Muscle of back (tissue), 13 donors: ENCODE results near the gene SAP30. TPM values are rescaled to one million over a fixed set of nuclear protein-coding genes. Genes with fewer than 3 reads are reported as not detected.

ENCODE experiments used
- DNase-seq, 3 donors: peaks; one replicate each; pipeline versions ENCODE4 v3.0.0 to v3.0.0-alpha.2; 2013
- long read RNA-seq, 9 donors: transcript quantifications; one replicate each; lab custom pipeline, GENCODE V29; 2026
- polyA plus RNA-seq, 10 donors: library from polyadenylated mRNA; unstranded; fragments of 120-200 nt; gene quantifications; one replicate each; pipeline ENCODE4 v1.2.1, GENCODE V29; 2013; ENCODE audit not compliant: insufficient read length in 10 of 10

SAP30 gene
- 10 to 100 TPM in 7 of 10 donors, 1 to 10 TPM in 3; 9.8 to 12.1 (median 10.6) TPM for polyA plus RNA-seq
- long read RNA-seq, donor 1, transcript SAP30-201 (4 exons, 1,108 nt): major isoform, 10 of 10 reads
- long read RNA-seq, donor 1, partial matches to known transcripts: 0 of 10 reads
- long read RNA-seq, donor 1, other reads (novel, unspliced or antisense): 0 of 10 reads
- long read RNA-seq, donor 2, transcript SAP30-201 (4 exons, 1,108 nt): major isoform, 5 of 5 reads
- long read RNA-seq, donor 2, partial matches to known transcripts: 0 of 5 reads
- long read RNA-seq, donor 2, other reads (novel, unspliced or antisense): 0 of 5 reads
- long read RNA-seq, donor 3: 0 reads
- long read RNA-seq, donor 4, transcript SAP30-201 (4 exons, 1,108 nt): major isoform, 8 of 15 reads
- long read RNA-seq, donor 4, partial matches to known transcripts: 0 of 15 reads
- long read RNA-seq, donor 4, other reads (novel, unspliced or antisense): 7 of 15 reads
- long read RNA-seq, donor 5, transcript SAP30-201 (4 exons, 1,108 nt): major isoform, 10 of 10 reads
- long read RNA-seq, donor 5, partial matches to known transcripts: 0 of 10 reads
- long read RNA-seq, donor 5, other reads (novel, unspliced or antisense): 0 of 10 reads
- long read RNA-seq, donor 6, transcript SAP30-201 (4 exons, 1,108 nt): major isoform, 7 of 7 reads
- long read RNA-seq, donor 6, partial matches to known transcripts: 0 of 7 reads
- long read RNA-seq, donor 6, other reads (novel, unspliced or antisense): 0 of 7 reads
- long read RNA-seq, donor 7, transcript SAP30-201 (4 exons, 1,108 nt): major isoform, 7 of 7 reads
- long read RNA-seq, donor 7, partial matches to known transcripts: 0 of 7 reads
- long read RNA-seq, donor 7, other reads (novel, unspliced or antisense): 0 of 7 reads
- long read RNA-seq, donor 8, transcript SAP30-201 (4 exons, 1,108 nt): major isoform, 8 of 8 reads
- long read RNA-seq, donor 8, partial matches to known transcripts: 0 of 8 reads
- long read RNA-seq, donor 8, other reads (novel, unspliced or antisense): 0 of 8 reads
- long read RNA-seq, donor 9, partial matches to known transcripts: 0 of 2 reads
- long read RNA-seq, donor 9, other reads (novel, unspliced or antisense): 0 of 2 reads

DNA sequence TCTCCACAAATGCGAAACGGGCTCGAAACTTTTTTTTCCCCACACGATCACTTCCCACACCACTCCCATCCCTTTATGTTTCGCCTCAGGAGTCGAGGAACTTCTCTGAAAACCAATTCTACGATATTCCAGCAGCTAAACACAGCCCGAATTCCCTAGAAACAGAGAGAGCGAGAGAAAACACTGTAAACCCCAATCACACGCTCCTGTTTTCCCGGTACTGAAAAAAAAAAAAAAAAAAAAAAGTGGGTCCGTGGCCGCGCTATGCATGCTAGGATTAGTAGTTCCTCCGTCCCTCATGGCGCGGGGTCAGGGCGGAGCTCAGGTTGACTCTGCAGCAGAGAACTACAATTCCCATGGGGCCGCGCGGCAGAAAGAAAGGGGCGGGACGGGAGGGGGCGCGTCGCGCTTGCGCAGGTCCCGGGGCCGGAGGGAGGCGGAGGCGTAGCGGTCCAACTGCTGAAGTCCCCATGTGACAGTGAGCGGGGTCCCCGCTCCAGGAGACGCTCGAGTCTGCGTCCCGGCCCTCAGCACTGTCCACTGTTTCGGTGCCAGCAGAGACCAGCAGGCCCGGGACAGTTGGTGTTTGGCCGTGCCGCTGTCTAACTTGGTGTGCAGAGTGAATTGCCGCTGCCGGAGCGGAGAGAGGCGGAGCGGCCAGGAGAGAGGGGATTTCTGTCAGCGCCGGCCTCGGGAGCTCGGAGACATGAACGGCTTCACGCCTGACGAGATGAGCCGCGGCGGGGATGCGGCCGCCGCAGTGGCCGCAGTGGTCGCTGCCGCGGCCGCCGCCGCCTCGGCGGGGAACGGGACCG lies at the start of gene SAP30:
Gene SAP30, plus strand, starts transcription at position 478 of the 815 bp plus-strand sequence. Its CDS starts 229 bp downstream, at position 707.
- DNase-seq: peak; percentile 99 to 100 (median 100)

- no peak for DNase-seq
These were observed 45.6 kb upstream of the SAP30 start for GRCh38 chr4:173325007-173325736.

DNA sequence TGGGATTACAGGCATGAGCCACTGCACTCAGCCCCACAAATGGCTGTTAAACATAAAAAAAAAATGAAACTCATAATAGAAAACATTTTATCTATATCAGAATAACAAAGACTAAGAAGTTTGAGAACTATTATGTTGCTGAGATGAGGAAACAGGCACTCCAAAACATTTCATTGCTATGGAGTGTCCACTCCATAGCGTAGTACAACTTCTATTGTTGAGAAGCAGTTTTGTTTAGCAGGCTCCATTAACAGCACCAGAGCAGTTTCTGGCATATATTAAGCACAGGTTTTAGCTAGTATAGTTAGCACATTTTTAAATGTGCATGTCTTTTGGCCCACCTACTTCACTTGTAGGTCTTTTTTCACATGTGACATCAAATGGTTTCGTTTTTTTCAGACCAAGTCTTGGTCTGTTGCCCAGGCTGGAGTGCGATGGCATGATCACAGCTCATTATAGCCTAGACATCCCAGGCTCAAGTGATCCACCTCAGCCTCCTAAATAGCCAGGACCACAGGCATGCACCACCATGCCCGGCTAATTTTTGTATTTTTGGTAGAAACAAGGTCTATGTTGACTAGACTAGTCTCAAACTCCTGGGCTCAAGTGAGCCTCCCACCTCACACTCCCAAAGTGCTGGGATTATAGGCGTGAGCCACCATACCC lies 42.4 kb upstream of the SAP30 start:
- DNase-seq: no peak

DNA sequence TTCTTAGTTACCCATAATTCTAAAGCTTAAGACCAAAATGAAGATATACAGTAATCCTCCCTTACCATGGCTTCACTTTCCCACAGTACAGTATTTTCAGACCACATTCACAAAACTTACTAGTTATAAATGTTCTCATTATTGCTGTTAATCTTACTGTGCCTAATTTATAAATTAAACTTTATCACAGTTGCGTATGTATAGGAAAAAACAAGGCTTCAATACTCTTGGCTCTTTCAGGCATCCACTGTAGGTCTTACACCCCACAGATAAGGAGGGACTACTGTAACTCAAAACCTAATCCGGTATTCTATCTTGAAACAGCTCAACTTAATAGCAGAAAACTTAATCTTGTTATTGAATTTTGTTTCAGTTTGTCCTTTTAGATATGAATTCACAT lies 40.2 kb upstream of the SAP30 start:
- DNase-seq: no peak

DNA sequence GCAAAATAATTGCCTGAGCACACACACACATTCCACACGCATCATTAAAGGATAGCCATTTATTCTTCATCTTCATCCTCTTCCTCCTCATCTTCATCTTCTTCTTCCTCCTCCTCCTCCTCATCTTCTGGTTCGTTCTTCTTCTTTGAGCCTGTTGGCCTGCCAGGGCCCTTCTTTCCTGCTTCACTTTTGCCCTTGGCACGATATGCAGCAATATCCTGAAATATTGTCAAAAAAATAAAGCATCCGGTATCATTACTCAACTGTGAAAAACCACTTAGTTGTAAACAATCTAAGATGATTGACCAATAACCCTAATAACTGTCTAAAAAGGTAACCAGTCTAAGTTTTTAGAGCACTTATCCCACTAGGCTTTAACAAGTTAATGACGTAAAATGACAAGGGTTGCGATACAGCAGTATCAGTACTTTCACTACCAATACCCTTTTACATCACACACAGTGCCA lies 38.7 kb upstream of the SAP30 start:
- no peak for DNase-seq

- DNase-seq: peak in 1 of 3 donors; percentile 11
These were observed 37.6 kb upstream of the SAP30 start for GRCh38 chr4:173332963-173333657.

DNA sequence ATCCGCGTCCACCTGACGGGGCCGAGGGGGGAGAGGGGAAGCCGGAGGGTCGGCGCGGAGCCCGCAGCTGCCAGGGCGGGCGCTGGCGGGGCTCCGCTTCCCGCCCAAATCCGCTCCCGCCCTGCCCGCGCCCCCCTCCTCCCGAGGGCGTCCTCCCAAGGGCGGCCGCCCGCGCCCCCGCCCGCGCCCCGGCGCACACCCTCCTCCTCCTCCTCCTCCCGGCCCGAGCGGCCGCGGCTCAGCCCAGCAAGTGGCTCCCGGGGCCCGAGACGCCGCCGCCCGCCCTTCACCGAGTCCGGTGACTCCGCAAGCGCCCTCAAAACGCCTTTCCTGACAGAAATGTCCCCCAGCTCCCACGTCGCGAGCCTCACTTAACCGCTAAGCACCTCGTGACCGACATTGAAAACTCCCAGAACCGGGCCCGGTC lies 37.1 kb upstream of the SAP30 start:
- DNase-seq: peak; percentile 47 to 82 (median 58)

- peak; percentile 100 for DNase-seq
These were observed 36.5 kb upstream of the SAP30 start, which contains the start of gene HMGB2 for GRCh38 chr4:173334085-173334890. HMGB2 (minus strand) TSS chr4:173334358; CDS start chr4:173333649, 709 bp downstream.

DNA sequence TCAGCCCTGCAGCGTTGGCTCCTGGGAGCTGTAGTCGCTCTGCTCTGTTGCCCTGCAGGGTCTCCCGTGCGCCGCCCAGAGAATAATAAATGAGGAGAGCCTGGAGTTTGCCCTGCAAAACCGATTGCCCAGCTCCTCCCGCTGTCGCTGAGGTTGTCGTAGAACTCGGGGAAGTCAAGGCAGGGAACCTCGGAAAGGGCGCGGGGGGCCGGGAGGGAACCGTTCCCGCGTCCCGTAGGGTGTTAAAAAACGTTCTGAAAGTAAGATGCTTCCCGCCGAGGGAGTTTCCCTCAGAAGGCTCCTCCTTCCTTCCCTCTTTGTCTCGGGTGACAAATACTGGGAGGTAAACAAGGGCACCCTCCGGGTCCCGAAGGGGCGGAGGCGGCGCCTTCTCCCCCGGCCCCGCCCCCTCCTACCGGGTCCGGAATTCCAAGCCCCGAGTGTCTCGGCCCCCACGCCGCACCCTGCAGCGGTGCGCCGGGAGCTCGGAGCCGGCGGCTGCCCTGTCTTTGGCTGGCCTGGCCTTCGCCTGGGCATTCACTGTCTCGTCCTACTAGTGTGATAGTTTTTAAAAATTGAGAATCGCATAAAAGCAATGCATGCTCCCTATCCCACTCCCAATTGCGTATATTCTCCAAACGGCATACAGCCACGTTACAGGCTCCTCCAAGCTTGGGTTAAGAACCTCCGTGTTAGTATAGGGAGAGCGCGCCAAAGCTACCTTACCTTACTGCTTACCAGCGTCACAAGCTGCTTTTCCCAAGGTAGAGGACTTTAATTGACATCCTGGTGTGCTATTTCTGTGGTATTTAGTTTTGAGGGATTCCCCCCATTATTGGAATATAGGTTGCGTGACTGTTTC lies 35.6 kb upstream of the SAP30 start:
- peak; percentile 64 to 90 (median 81) for DNase-seq

GRCh38 chr4:173337463-173337862 lies 33.3 kb upstream of the SAP30 start:
- no peak for DNase-seq

DNA sequence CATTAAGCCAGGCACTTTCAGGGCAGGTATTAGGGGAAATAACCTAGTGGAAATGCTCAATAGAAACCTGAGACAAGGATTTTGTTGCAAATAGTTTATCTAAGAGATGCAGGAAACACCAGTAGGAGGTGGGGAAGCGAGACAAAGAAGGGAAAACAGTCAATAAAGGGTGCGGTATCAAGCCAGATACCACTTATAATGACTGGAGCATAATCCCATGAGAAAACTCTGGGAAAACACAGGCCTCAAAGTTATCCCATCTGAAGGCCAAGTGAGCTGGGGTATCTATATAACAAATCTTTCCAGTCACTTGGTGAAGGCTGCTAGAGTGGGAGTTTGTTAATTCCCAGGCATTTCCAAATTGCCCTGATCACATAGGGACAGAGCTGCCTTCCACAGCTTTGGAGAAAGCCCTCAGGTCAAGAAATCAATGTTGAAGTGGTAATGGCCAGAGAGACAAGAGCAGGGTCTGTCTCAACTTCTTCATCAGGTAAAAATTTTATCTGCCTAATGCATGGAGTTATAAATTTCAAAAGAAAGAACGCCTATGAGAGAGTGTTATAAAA lies 26.8 kb upstream of the SAP30 start:
- no peak for DNase-seq

DNA sequence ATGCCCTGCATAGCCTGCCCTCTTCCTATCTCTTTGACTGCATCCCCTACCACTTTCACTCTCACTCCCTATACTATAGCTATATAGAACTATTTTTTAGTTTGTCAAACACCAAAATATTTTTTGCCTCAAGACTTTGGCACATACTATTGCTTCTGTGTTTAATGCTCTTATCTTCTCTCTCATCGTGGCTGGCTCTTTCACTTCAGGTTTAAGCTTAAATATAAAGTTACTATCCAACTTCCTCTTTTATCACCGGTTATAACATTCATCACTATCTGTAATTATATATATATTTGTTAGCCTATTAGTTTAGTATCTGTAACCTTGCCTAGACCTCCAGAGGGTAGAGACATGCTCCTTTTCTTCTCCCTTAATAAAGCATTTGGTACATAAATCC lies 25.1 kb upstream of the SAP30 start:
- no peak for DNase-seq

GRCh38 chr4:173346074-173346473 lies 24.7 kb upstream of the SAP30 start:
- peak in 1 of 3 donors; percentile 73 for DNase-seq

- DNase-seq: no peak
These were observed 23.3 kb upstream of the SAP30 start for GRCh38 chr4:173347467-173347866.

GRCh38 chr4:173357939-173358338 lies 12.8 kb upstream of the SAP30 start:
- DNase-seq: no peak

- no peak for DNase-seq
These were observed 10.1 kb upstream of the SAP30 start for GRCh38 chr4:173360587-173361221.
